LNCAP (cell line): ENCODE data around the gene UBAC1.

Source experiments
- TF ChIP-seq, protein P1 (sequence below): fragments of 450-650 bp; IDR thresholded peaks from 2 replicates; pipeline ENCODE4 v1.5.1; 2017; ENCODE audit warnings: mild to moderate bottlenecking

Gene UBAC1

DNA sequence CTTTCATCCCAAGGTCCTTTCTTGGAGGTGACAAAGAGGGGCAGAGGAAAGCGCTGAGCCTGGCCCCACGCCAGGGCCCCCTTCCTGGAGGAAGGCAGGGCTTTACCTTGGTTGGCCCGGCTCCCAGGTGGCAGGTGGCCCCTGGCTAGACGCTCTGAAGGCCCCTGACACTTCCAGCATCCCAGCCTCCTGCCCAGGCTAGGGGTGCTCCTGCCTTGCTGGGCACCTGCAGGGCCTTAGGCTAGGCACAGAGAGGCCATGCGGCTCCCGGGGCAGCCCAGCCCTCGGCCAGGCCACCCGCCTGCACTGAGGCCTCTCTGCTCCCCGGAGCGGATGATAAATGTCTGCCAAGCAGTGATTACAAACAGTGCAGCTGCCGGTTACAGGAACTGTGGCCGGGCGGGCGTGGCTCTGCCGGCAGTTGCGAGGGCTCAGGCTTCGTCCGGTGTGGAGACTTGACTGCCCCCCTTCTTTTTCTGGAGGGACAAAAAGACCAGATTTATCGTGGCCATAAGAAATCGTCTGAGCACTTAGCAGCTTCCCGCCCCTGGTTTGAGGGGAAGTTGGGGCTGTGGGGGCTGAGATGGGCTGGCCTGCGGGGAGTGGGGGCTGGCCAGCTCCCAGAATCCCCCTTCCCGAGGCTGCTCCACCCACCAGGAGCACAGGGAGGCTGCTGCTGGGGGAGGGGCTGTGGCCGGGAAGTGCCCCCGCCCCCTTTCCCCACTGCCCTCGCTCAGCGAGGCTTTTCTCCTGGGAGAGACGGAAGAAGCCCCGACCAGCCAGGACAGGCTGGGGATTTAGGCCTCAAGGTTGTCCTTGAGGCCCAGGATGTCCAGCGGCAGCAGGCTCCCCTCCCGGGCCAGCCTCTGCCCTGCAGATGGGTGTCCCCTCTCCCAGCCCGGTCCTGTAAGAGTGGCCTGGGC is 31.6 kb upstream of the UBAC1 start:
- TF ChIP-seq, protein P1, sequence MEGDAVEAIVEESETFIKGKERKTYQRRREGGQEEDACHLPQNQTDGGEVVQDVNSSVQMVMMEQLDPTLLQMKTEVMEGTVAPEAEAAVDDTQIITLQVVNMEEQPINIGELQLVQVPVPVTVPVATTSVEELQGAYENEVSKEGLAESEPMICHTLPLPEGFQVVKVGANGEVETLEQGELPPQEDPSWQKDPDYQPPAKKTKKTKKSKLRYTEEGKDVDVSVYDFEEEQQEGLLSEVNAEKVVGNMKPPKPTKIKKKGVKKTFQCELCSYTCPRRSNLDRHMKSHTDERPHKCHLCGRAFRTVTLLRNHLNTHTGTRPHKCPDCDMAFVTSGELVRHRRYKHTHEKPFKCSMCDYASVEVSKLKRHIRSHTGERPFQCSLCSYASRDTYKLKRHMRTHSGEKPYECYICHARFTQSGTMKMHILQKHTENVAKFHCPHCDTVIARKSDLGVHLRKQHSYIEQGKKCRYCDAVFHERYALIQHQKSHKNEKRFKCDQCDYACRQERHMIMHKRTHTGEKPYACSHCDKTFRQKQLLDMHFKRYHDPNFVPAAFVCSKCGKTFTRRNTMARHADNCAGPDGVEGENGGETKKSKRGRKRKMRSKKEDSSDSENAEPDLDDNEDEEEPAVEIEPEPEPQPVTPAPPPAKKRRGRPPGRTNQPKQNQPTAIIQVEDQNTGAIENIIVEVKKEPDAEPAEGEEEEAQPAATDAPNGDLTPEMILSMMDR: no peak

DNA sequence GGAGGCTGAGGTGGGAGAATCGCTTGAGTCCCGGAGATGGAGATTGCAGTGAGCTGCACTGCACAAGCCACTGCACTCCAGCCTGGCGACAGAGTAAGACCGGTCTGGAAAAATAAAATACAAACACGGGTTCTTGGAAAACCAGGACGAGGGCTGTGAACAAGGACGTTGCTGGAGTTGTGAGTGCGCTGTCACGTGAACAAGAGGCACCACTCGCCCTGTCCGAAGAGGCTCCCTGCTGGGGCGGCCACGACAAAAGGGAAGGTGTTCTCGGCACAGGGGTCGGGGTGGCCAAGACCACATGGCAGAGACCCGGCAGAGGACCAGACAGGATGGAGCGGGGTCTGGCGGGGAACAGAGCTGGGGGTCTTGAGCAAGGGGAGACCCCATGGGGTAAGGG is 30.6 kb upstream of the UBAC1 start:
- TF ChIP-seq, protein P1: no peak

DNA sequence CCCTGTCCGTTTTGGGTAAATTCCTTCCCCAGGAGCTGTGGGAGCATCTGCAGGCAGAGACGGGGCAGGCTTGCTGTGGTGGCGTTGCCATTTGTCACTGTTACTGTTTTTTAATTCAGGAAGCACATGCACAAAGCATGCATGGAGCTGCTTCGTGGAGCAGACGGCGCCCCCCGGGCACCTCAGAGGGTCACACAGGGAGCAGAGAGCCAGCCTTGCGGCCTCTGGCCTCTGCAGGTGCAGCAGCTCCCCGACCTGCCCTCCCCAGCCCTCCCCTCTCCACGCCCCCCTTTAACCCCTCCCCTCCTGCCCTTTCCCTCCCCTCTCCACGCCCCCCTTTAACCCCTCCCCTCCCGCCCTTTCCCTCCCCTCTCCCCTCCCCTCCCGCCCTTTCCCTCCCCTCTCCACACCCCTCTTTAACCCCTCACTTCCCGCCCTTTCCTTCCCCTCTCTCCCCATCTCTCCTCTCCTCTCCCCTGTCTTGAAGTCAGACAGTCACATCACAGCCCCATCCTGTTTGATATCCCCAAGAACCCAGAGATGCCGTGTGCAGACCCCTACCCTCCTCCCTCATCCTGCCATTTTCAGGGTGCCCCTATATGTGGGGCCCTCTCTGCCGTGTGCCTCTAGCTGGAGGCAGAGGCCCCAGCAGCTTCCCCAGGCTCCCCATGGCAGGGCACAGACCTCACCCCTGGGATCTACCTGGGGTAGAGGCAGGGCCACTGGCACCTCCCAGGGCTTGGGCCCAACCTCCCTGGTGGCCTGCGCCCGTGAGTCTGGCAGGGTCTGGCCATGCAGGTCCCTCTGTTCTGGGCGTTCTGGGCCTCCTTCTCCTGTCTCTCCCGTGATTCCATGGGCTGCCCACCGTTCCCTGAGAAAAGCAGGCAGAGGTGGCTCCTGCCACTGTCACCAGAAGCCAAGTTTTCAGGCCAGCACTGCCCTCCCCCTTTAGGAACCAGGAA is 29.6 kb upstream of the UBAC1 start:
- TF ChIP-seq, protein P1: no peak

DNA sequence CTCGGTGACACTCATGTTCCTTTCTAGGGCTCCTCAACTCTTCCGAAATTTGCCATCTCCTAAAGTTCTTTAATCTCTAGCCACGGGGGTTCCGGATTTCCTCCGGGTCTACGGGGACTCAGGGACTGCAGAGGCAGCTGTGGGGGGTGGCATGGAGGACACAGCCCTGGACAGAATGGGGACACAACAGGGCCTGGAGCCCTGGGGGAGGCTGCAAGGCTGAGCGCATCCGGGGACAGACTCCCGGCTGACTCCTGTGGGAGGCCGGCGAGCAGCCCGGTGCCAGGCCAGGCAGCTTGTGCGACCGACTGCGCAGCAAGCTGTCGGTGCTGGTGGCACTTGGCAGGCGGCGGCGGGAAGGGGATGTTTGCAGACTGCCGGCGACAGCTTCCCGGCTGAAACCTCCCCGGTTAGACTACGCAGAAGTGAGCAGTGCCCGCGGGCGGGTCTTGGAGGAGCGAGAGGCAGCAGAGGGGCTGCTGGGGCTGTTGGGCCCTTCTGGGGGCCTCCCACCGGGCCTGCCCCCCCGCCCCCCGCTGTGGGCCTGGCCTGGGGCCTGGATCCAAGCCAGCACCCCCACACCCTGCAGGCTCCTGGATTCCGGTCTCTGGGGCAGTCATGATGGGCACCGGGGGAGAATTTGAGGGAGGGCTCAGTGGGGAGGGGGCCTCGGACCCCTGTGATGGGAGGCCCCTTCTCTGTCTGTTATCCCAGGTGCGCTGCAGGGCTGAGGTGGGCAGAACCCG is 28.7 kb upstream of the UBAC1 start:
- TF ChIP-seq, protein P1: no peak

DNA sequence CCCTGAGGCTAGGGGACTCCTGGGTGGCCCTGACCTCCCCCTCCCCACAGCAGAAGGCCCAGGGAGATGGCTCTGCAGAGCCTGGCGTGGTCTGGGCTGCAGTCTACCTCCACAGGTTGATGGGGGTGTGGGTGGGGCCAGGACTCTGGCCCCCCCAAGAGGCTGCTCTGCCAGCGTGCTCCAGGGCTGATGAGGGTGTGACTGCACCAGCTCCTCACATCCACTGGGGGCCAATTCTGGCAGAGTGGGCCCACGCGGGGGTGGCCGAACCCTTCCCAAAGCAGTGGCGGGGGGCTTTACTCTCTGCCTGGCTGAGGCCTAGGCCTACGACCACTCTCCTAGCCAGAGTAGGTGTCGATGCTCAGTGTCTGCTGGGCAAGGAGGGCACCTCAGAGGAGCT is 28.0 kb upstream of the UBAC1 start:
- TF ChIP-seq, protein P1: no peak

DNA sequence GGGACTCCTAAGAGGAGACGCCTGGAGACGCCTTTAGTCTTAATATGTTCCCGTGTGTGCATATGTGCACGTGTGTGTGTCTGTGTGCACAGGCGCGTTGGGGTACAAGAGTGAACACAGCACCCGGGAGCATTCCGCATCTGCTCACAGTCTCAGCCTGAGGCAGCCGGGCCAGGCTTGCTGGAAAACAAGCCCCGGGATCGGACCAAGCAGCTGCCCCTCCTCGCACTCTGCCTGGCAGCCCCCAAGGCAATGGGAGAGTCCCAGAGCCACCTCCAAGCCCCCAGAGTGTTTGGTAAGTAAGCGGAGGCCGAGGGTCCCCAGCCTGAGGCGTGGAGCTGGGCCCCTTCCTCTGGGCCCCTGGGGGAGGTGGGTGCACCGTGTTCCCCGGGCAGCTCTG is 27.3 kb upstream of the UBAC1 start:
- TF ChIP-seq, protein P1: no peak

DNA sequence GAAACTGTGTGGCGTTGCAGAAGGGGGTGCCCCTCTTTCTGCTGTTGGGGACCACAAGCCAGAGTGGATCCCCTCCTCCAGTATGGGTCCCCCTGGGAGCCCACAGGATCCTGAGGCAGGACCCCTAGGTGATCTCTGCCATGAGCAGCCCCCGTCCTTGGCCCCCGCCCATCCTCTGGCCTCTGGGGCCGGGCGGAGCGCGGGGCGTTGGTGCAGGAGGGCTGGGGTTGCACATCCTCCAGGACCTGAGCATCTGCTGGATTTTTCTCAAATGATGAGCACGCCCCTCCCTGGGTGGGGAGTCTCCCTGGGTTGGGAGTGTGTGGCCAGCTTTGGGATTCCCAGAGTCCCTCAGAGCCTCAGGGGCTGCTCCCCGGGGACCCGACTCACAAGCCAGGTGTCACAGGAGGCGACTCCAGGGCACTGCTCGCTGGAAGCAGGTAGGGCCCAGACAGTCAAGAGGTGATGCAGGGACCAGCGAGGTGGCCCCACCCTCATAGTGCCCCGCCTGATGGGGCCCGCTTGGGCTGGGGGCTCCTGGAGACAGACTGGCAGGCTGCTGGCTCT is 26.7 kb upstream of the UBAC1 start:
- TF ChIP-seq, protein P1: no peak
